ENCODE results near the gene CNTNAP2. TPM values are rescaled to one million over a fixed set of nuclear protein-coding genes. Genes with fewer than 3 reads are reported as not detected.

CNTNAP2 gene
- total and polyA plus RNA-seq, 9 of the 15 experiments (the other 6 are each of a cell fraction or from before 2014, with no cell fraction given): 0.04 to 0.62 (median 0.09) TPM; not detected in 4

- TF ChIP-seq, protein P1, sequence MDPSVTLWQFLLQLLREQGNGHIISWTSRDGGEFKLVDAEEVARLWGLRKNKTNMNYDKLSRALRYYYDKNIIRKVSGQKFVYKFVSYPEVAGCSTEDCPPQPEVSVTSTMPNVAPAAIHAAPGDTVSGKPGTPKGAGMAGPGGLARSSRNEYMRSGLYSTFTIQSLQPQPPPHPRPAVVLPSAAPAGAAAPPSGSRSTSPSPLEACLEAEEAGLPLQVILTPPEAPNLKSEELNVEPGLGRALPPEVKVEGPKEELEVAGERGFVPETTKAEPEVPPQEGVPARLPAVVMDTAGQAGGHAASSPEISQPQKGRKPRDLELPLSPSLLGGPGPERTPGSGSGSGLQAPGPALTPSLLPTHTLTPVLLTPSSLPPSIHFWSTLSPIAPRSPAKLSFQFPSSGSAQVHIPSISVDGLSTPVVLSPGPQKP (CRISPR knock-in tag; IDR thresholded peaks at IDR 0.05): no peak
- no peak for TF ChIP-seq GATAD2A (IDR thresholded peaks at IDR 0.05)
- TF ChIP-seq PREB (CRISPR knock-in tag; IDR thresholded peaks at IDR 0.05): no peak
- TF ChIP-seq RAD21 (CRISPR knock-in tag; conservative IDR thresholded peaks at IDR 0.05 in 1 of 2, IDR thresholded peaks at IDR 0.05 in 1 of 2): no peak
- TF ChIP-seq LARP7 (IDR thresholded peaks at IDR 0.05): no peak
Measured at GRCh38 chr7:147008530-147008929, 891.9 kb downstream of the CNTNAP2 start (continued).

GRCh38 chr7:147012666-147013065 lies 896.1 kb downstream of the CNTNAP2 start:
- Histone ChIP-seq H3K79me2 (ENCODE audit: control insufficient read depth, insufficient read depth, low read length) (no peaks in the 10 kb centered on the region), H3K4me3 (no peak overlapping the region), H3K4me2 (ENCODE audit: insufficient read depth, low read length) (no peak overlapping the region), H3K9ac (ENCODE audit: insufficient read depth in 1 of 2, low read depth in 2 of 2, low read length in 2 of 2) (no peak overlapping the region), H3K4me1 (replicated peaks in 1 of 2; ENCODE audit: control insufficient read depth in 2 of 2, insufficient read depth in 2 of 2, low read length in 2 of 2) (no peaks in the 10 kb centered on the region), H3K27me3 (ENCODE audit: control insufficient read depth in 2 of 2, insufficient read depth in 2 of 2, low read length in 2 of 2) (no peaks in the 10 kb centered on the region), H3K9me1 (ENCODE audit: control insufficient read depth, insufficient read depth, low read length) (no peaks in the 10 kb centered on the region), H3K36me3 (ENCODE audit: control insufficient read depth, insufficient read depth, low read length) (no peaks in the 10 kb centered on the region), H3K27ac (ENCODE audit: extremely low read depth, low read depth, low read length) (no peak overlapping the region), H4K20me1 (replicated peaks; ENCODE audit: control insufficient read depth, insufficient read depth, low read length) (no peaks in the 10 kb centered on the region), H3K9me3 (replicated peaks; ENCODE audit: control insufficient read depth, insufficient read depth, low read depth, low read length) (no peaks in the 10 kb centered on the region; the same call in 1 of the 2 replicates), H2AFZ (ENCODE audit: low read depth, low read length) (no peak overlapping the region)
- ATAC-seq (no peak), DNase-seq (ENCODE audit: extremely low read depth in 1 of 4, low spot score in 3 of 4) (no peak), FAIRE-seq (no peak)
- no TSS peak for BruUV-seq (replicated peaks)
- ChIA-PET CTCF (ENCODE audit: low intra/inter-chr PET ratio) (no interaction called here), POLR2A (no interaction called here)
- no peak for TF ChIP-seq ATF7 (IDR thresholded peaks at IDR 0.05)
- no peak for TF ChIP-seq HNRNPH1 (optimal IDR thresholded peaks at IDR 0.05; ENCODE audit: low read depth, low read length)
- TF ChIP-seq HMGN3 (IDR thresholded peaks at IDR 0.05; ENCODE audit: borderline replicate concordance, extremely low read depth, insufficient read length, low read depth, low read length): no peak
- TF ChIP-seq SNRNP70 (optimal IDR thresholded peaks at IDR 0.05; ENCODE audit: low read depth, low read length): no peak
- intact Hi-C loops (cut with micrococcal nuclease): no loop called here
- in situ Hi-C loops (cut with MboI): no loop called here
